Adrenal gland (tissue), 12 donors: ENCODE measurements around the gene SPIN2A. TPM values are rescaled to one million over a fixed set of nuclear protein-coding genes. Genes with fewer than 3 reads are reported as not detected.
"Not testable (repeated sequence)": the region's sequence is repeated elsewhere in the genome, so short reads cannot be mapped to it uniquely, and the experiment has no call there.

Source experiments
- DNase-seq, 7 donors: peaks; one replicate each; pipeline ENCODE4 v3.0.0-alpha.2; 2019 to 2020
- H3K27ac ChIP-seq, 5 donors: fragments of 200-600 bp; sonication (generic) in 4 of 5; 1 replicate in 3 of 5; 2 replicates in 2 of 5; pipeline versions ENCODE4 v1.5.1 to v1.8.0; 2016 to 2020; ENCODE audit warnings: mild to moderate bottlenecking in 1 of 5
- H3K27me3 ChIP-seq: fragments of 200-600 bp; 2 replicates; pipeline ENCODE4 v1.8.0; 2021
- H3K36me3 ChIP-seq, 2 donors: fragments of 200-600 bp; replicated peaks in 1 of 2; 1 replicate in 1 of 2; 2 replicates in 1 of 2; pipeline versions ENCODE4 v1.5.1 to v1.8.0; 2018 to 2022
- H3K4me1 ChIP-seq, 2 donors: fragments of 200-600 bp; replicated peaks in 1 of 2; 1 replicate in 1 of 2; 2 replicates in 1 of 2; pipeline versions ENCODE4 v1.5.1 to v1.8.0; 2018 to 2021
- H3K4me3 ChIP-seq, 4 donors: fragments of 200-600 bp; sonication (generic) in 3 of 4; one replicate each; pipeline ENCODE4 v1.5.1; 2016 to 2018
- H3K9me3 ChIP-seq, 3 donors: fragments of 200-600 bp; sonication (generic) in 1 of 3; replicated peaks in 1 of 3; 1 replicate in 2 of 3; 2 replicates in 1 of 3; pipeline versions ENCODE4 v1.5.1 to v1.8.0; 2016 to 2021
- POLR2A ChIP-seq, 2 donors: fragments of 450-650 bp; IDR thresholded peaks; one replicate each; pipeline ENCODE4 v1.6.1; 2017; ENCODE audit warnings: antibody characterized with exemption in 2 of 2, mild to moderate bottlenecking in 2 of 2, moderate library complexity in 1 of 2
- WGBS, 4 donors: extraction: QIAGEN DNeasy Blood & Tissue Kit in 2 of 4; methylation state at CpG; one replicate each; pipeline versions ENCODE4 v1.1.5 to v1.1.7; 2013 to 2017; 5-methylcytosine and 5-hydroxymethylcytosine counted together
- intact Hi-C, 2 donors: fragments of 100-400 bp; cut with DNase I; formaldehyde crosslinking; loops; one replicate each; pipeline versions ENCODE4 v1.14.1 to v1.15.0; 2022 to 2023
- polyA plus RNA-seq, 3 donors: library from polyadenylated mRNA; stranded (reverse); fragments of 200-250 nt in 2 of 3; fragments of 350-450 nt in 1 of 3; fragmentation: Illumina TruSeq in 1 of 3; extraction: RNeasy Lipid Tissue Mini Kit (QIAGEN cat#74804) in 1 of 3; gene quantifications; one replicate each; pipeline ENCODE4 v1.2.3, GENCODE V29; 2013 to 2014
- total RNA-seq, 9 donors: library from RNA; depleted of rRNA in 4 of 9; stranded (reverse); fragments of >200 nt in 4 of 9; fragments of 120-200 nt in 1 of 9; fragmentation: NEBNext Ultra II Directional in 1 of 9; extraction: Animal tissue kit (Norgen Biotek cat#: 25700) in 1 of 9; gene quantifications; one replicate each; pipeline versions ENCODE4 v1.1.0 to v1.2.4, GENCODE V29; 2013 to 2023
- TF ChIP-seq, protein P1 (sequence below), 6 experiments: fragments of 450-650 bp in 4 of 6; fragments of 200-600 bp in 2 of 6; sonication (generic) in 1 of 6; IDR thresholded peaks; 1 replicate in 5 of 6; 2 replicates in 1 of 6; pipeline versions ENCODE4 v1.5.1 to v1.8.0; 2016 to 2021; ENCODE audit warnings: antibody characterized with exemption in 6 of 6, mild to moderate bottlenecking in 2 of 6, moderate library complexity in 1 of 6
- donor health status: healthy with polysubstance abuse.
- donor health status: Bipolar disorder and iron deficiency.
- donor health status: DM: yes; HTN: yes; CAD: no.
- donor health status: DM: no; HTN: no; CAD: no.
- donor health status: DM: no; HTN: no; CAD: no.
- donor health status: DM: yes; HTN: yes; CAD: no.

SPIN2A gene
- total and polyA plus RNA-seq, 12 donors: 0.25 to 2.6 (median 0.44) TPM; not detected in 1

GRCh38 chrX:57135287-57135686, 1.9 kb downstream of the SPIN2A start:
- Histone ChIP-seq H3K36me3 (no peaks in the 10 kb centered on the region), H3K27ac (no peak overlapping the region), H3K9me3 (no peaks in the 10 kb centered on the region), H3K27me3 (no peaks in the 10 kb centered on the region), H3K4me3 (no peak overlapping the region), H3K4me1 (no peaks in the 10 kb centered on the region)
- intact Hi-C loops: no loop called here
- no peak for DNase-seq
- TF ChIP-seq, protein P1, sequence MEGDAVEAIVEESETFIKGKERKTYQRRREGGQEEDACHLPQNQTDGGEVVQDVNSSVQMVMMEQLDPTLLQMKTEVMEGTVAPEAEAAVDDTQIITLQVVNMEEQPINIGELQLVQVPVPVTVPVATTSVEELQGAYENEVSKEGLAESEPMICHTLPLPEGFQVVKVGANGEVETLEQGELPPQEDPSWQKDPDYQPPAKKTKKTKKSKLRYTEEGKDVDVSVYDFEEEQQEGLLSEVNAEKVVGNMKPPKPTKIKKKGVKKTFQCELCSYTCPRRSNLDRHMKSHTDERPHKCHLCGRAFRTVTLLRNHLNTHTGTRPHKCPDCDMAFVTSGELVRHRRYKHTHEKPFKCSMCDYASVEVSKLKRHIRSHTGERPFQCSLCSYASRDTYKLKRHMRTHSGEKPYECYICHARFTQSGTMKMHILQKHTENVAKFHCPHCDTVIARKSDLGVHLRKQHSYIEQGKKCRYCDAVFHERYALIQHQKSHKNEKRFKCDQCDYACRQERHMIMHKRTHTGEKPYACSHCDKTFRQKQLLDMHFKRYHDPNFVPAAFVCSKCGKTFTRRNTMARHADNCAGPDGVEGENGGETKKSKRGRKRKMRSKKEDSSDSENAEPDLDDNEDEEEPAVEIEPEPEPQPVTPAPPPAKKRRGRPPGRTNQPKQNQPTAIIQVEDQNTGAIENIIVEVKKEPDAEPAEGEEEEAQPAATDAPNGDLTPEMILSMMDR (IDR thresholded peaks at IDR 0.05): no peak
- TF ChIP-seq POLR2A (IDR thresholded peaks at IDR 0.05): no peak
- 80 to 93% (median 86%) methylated on average over 3 of the region's 3 CpGs for WGBS, 4 donors

DNA sequence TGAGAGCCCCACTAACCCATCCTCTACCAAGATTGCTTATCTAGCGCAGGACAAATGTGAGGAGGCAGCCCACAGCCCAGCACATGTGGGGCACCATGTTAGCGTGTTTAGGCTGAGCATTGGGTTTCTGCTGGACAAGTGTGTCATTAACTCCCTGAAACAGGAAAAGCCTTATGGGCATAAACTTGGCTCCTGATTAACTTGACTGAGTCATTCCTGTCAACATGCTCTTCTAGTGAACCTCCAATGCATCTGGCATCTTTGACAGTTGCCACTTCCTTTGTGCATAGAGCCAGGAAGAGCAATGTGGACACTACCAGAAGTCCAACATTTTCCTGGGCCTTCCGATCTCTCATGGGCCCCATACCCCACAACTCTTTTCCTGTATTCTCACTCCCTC, 2.5 kb downstream of the SPIN2A start:
- H3K27ac ChIP-seq: no peak overlapping the region
- TF ChIP-seq POLR2A (IDR thresholded peaks at IDR 0.05): no peak
- TF ChIP-seq, protein P1 (IDR thresholded peaks at IDR 0.05): no peak
- 79 to 100% (median 91%) methylated on average over 1 to 3 of the region's 3 CpGs for WGBS, 4 donors
- no peaks in the 10 kb centered on the region for H3K36me3 ChIP-seq
- no peaks in the 10 kb centered on the region for H3K27me3 ChIP-seq
- no peak for DNase-seq
- no peaks in the 10 kb centered on the region for H3K4me1 ChIP-seq
- intact Hi-C loops: no loop called here
- no peak overlapping the region for H3K4me3 ChIP-seq
- no peaks in the 10 kb centered on the region for H3K9me3 ChIP-seq

DNA sequence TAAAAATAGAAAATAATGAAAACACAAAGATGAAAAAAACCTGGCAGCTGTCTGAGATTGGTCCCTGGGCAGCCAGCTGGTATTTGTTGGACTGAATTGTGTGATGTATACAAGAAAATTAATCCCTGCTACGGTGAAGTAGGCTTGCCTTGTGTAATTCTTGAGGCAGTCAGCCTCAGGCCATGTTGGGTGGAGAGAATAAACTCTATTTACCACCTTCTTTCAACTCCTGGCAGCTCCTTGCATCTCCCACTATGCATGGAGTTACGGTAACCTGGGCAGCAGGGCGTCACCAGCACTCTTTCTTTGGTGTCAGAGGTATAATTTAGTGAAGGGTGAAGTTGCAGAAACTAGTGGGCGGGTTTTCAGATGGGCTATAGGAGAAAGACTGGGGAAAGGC, 3.5 kb downstream of the SPIN2A start:
- TF ChIP-seq POLR2A (IDR thresholded peaks at IDR 0.05): no peak
- TF ChIP-seq, protein P1 (IDR thresholded peaks at IDR 0.05): no peak
- no peak for DNase-seq
- Histone ChIP-seq H3K27ac (no peak overlapping the region), H3K27me3 (no peaks in the 10 kb centered on the region), H3K36me3 (no peaks in the 10 kb centered on the region), H3K4me1 (no peaks in the 10 kb centered on the region), H3K4me3 (no peak overlapping the region), H3K9me3 (no peaks in the 10 kb centered on the region)
- 59 to 97% (median 82%) methylated on average over 4 of the region's 4 CpGs for WGBS, 4 donors
- intact Hi-C loops: no loop called here

GRCh38 chrX:57133284-57133683, 3.9 kb downstream of the SPIN2A start:
- H3K27me3 ChIP-seq, H3K27ac ChIP-seq, H3K36me3 ChIP-seq, intact Hi-C loops, H3K4me1 ChIP-seq, H3K4me3 ChIP-seq, H3K9me3 ChIP-seq, DNase-seq: not testable (repeated sequence)
- WGBS, 4 donors: 56 to 93% (median 68%) methylated on average over 2 to 4 of the region's 4 CpGs

DNA sequence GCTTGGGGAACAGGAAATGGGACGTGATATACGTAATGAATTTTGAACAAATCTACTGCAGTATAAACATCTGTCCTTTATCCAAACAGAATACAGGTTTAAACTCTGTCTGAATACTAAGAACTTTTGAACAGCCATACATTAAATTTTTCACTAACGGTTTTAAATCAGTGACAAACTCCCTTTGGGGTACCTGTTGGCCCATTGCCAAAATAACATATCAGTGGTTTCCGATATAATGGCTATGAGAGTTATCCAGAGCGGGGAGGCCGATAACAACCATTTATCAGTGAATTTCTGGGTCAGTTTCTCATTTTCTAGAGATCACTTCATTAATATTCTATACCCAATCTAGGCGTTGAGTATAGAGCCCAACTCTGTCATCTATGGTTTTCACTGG, 5.2 kb downstream of the SPIN2A start:
- Histone ChIP-seq H3K9me3 (no peaks in the 10 kb centered on the region), H3K27me3 (no peaks in the 10 kb centered on the region), H3K27ac (no peak overlapping the region), H3K4me1 (no peaks in the 10 kb centered on the region), H3K4me3 (no peak overlapping the region), H3K36me3 (no peaks in the 10 kb centered on the region)
- 81 to 96% (median 87%) methylated on average over 7 of the region's 7 CpGs for WGBS, 4 donors
- no peak for TF ChIP-seq POLR2A (IDR thresholded peaks at IDR 0.05)
- TF ChIP-seq, protein P1 (IDR thresholded peaks at IDR 0.05): no peak
- DNase-seq: no peak
- intact Hi-C loops: no loop called here
